Right lobe of liver (tissue), 6 donors: ENCODE measurements around the gene DIABLO. TPM values are rescaled to one million over a fixed set of nuclear protein-coding genes. Genes with fewer than 3 reads are reported as not detected.

Experiments used
- ATAC-seq, 4 donors: fragments of 200-7000 bp; cut with Tn5 transposase; one replicate each; pipeline ENCODE4 v1.9.1; 2020; ENCODE audit warnings: mild to moderate bottlenecking in 4 of 4, moderate library complexity in 4 of 4
- DNase-seq, 3 donors: peaks; one replicate each; pipeline ENCODE4 v3.0.0-alpha.2; 2020
- H3K27ac ChIP-seq, 3 donors: fragments of 200-600 bp; one replicate each; pipeline ENCODE4 v1.8.0; 2022
- H3K27me3 ChIP-seq, 2 donors: fragments of 200-600 bp; one replicate each; pipeline ENCODE4 v1.8.0; 2022
- H3K36me3 ChIP-seq, 4 donors: fragments of 200-600 bp; sonication (generic) in 1 of 4; one replicate each; pipeline versions ENCODE4 v1.5.1 to v1.8.0; 2017 to 2022; ENCODE audit warnings: control low read depth in 1 of 4
- H3K4me1 ChIP-seq, 4 donors: fragments of 200-600 bp; sonication (generic) in 1 of 4; one replicate each; pipeline versions ENCODE4 v1.5.1 to v1.8.0; 2017 to 2022; ENCODE audit warnings: control low read depth in 1 of 4
- H3K4me3 ChIP-seq, 3 donors: fragments of 200-600 bp; one replicate each; pipeline ENCODE4 v1.8.0; 2022
- H3K9me3 ChIP-seq, 4 donors: fragments of 200-600 bp; sonication (generic) in 1 of 4; one replicate each; pipeline versions ENCODE4 v1.5.1 to v1.8.0; 2017 to 2022; ENCODE audit warnings: control low read depth in 1 of 4
- CTCF ChIP-seq, 4 donors: fragments of 200-600 bp in 3 of 4; fragments of 450-650 bp in 1 of 4; IDR thresholded peaks; one replicate each; pipeline versions ENCODE4 v1.5.1 to v1.8.0; 2016 to 2022; ENCODE audit warnings: antibody characterized with exemption in 4 of 4, mild to moderate bottlenecking in 2 of 4
- POLR2A ChIP-seq: fragments of 450-650 bp; IDR thresholded peaks from one replicate; pipeline ENCODE4 v1.6.1; 2017; ENCODE audit warnings: antibody characterized with exemption, mild to moderate bottlenecking
- WGBS: methylation state at CpG from one replicate; pipeline ENCODE4 v1.1.6; 2018; ENCODE audit warnings: low coverage, low lambda C conversion rate; ENCODE audit not compliant: insufficient coverage; ENCODE audit errors: missing lambda C conversion rate; 5-methylcytosine and 5-hydroxymethylcytosine counted together
- intact Hi-C, 2 donors: fragments of 100-400 bp; cut with DNase I; formaldehyde crosslinking; loops; one replicate each; pipeline versions ENCODE4 v1.11.2 to v1.14.1; 2022
- total RNA-seq, 6 experiments: library from RNA; depleted of rRNA in 2 of 6; stranded (reverse); fragments of >200 nt in 2 of 6; fragmentation: NEBNext Ultra II Directional in 3 of 6; extraction: Animal tissue kit (Norgen Biotek cat#: 25700) in 3 of 6; gene quantifications; one replicate each; pipeline versions ENCODE4 v1.1.0 to v1.2.4, GENCODE V29; 2016 to 2023
- donor health status: DM: no; HTN: yes; CAD: no.
- donor health status: DM: no; HTN: no; CAD: no.
- donor health status: DM: no; HTN: no; CAD: no.
- donor health status: DM: no; HTN: yes; CAD: no.
- donor health status: DM: no; HTN: yes; CAD: no.

DIABLO gene
- total RNA-seq, 6 experiments from 2014 or later: 21.0 to 41.0 (median 24.1) TPM

GRCh38 chr12:122226366-122227125, 694 bp upstream of the DIABLO start:
- H3K9me3 ChIP-seq: no peaks in the 10 kb centered on the region
- WGBS: 33% methylated on average over 10 of the region's 55 CpGs

DNA sequence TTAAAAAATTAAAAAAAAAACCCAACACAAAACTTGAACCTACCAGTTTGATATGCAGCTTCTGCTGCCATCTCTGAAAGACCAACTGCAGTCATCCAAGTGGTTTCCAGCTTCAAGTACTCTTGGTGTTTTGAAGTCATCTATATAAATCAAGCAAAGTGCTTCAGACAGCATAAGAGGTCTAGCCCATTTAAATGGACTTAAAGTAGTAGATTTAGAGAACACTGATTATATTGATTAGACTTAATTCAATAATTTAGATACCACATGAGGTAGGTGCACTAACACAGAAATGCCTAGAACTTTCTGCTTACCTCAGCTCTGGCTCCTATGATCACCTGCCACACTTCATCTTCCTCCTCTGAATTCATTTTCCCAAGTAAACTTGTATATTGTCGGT, 9.4 kb downstream of the DIABLO start:
- intact Hi-C loops: no loop called here
- no peak overlapping the region for H3K27ac ChIP-seq
- DNase-seq (no peak), ATAC-seq (no peak)
- WGBS: 100% methylated on average over 1 of the region's 1 CpG
- peaks cover 0 to 89% (median 38%) of the 10 kb centered on the region in 4 donors for H3K36me3 ChIP-seq
- no peaks in the 10 kb centered on the region for H3K27me3 ChIP-seq
- H3K9me3 ChIP-seq: no peaks in the 10 kb centered on the region
- H3K4me1 ChIP-seq: no peaks in the 10 kb centered on the region
- H3K4me3 ChIP-seq: no peak overlapping the region
- no peak for TF ChIP-seq CTCF (IDR thresholded peaks at IDR 0.05)
- TF ChIP-seq POLR2A: no peak

More at GRCh38 chr12:122226366-122227125, 694 bp upstream of the DIABLO start:
- intact Hi-C loops: no loop called here
- Histone ChIP-seq H3K27ac (no peak overlapping the region), H3K4me3 (peak overlapping the region; percentile 26 to 58 (median 40)), H3K27me3 (no peaks in the 10 kb centered on the region), H3K4me1 (peaks cover 0 to 24% (median 9%) of the 10 kb centered on the region in 4 donors), H3K36me3 (peaks cover 0 to 33% (median 7%) of the 10 kb centered on the region in 4 donors)
- DNase-seq (no peak), ATAC-seq (no peak)
- no peak for TF ChIP-seq POLR2A
- no peak for TF ChIP-seq CTCF (IDR thresholded peaks at IDR 0.05)

DNA sequence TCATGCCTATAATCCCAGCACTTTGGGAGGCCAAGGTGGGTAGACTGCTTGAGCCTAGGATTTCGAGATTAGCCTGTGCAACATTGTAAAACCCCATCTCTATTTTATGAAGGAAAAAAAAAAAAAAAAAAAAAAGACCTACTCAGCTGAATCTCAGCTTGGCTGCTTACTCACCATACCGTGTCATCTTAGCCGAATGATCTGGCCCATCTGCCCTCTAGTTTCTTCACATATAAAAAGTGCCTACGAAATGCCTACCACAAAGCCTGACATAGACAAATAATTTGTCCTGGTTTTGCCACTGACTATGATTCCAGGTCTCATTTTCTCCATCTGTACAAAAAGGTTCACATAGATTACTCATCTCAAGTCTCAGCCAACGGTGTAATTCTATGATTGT, 10.1 kb downstream of the DIABLO start:
- no peaks in the 10 kb centered on the region for H3K4me1 ChIP-seq
- H3K36me3 ChIP-seq: peaks cover 0 to 89% (median 38%) of the 10 kb centered on the region in 4 donors
- ATAC-seq (no peak), DNase-seq (no peak)
- H3K27me3 ChIP-seq: no peaks in the 10 kb centered on the region
- WGBS: 86% methylated on average over 5 of the region's 5 CpGs
- no peak overlapping the region for H3K27ac ChIP-seq
- TF ChIP-seq CTCF (IDR thresholded peaks at IDR 0.05) (no peak), POLR2A (no peak)
- intact Hi-C loops: no loop called here
- H3K4me3 ChIP-seq: no peak overlapping the region
- no peaks in the 10 kb centered on the region for H3K9me3 ChIP-seq

GRCh38 chr12:122208073-122208820, 17.6 kb downstream of the DIABLO start:
- peaks cover 0 to 61% (median 20%) of the 10 kb centered on the region in 4 donors for H3K36me3 ChIP-seq
- intact Hi-C loops: no loop called here
- no peak for DNase-seq
- peaks cover 0 to 9% (median 0%) of the 10 kb centered on the region in 4 donors for H3K4me1 ChIP-seq
- no peak overlapping the region for H3K4me3 ChIP-seq
- TF ChIP-seq CTCF (IDR thresholded peaks at IDR 0.05) (no peak), POLR2A (no peak)
- ATAC-seq: no peak
- no peak overlapping the region for H3K27ac ChIP-seq
- 64% methylated on average over 3 of the region's 18 CpGs for WGBS
- H3K27me3 ChIP-seq: peaks cover 0 to 2% of the 10 kb centered on the region in 2 donors
- no peaks in the 10 kb centered on the region for H3K9me3 ChIP-seq
